ENCODE results near the gene CEP97. TPM values are rescaled to one million over a fixed set of nuclear protein-coding genes. Genes with fewer than 3 reads are reported as not detected.
A peak's percentile ranks its signal among the peaks of the same experiment; 100 is the strongest.

CEP97 gene
- total RNA-seq, 1 donor from 2014 or later: 15.9 TPM

- DNase-seq: peak; percentile 29
Observed at GRCh38 chr3:101813817-101814440, 89.5 kb downstream of the CEP97 start.

GRCh38 chr3:101814835-101815234, 90.4 kb downstream of the CEP97 start:
- DNase-seq: no peak

- DNase-seq: peak; percentile 34
Observed at GRCh38 chr3:101816215-101817149, 92.1 kb downstream of the CEP97 start.

GRCh38 chr3:101817992-101818391, 93.6 kb downstream of the CEP97 start:
- DNase-seq: no peak

GRCh38 chr3:101819649-101820206, 95.3 kb downstream of the CEP97 start:
- no peak for DNase-seq

Other genes starting within 250 kb of the CEP97 start
- 41.3 TPM for gene SENP7, start 211.4 kb upstream of the CEP97 start, total RNA-seq
- 33.2 TPM for gene TRMT10C, start 162.7 kb upstream of the CEP97 start, total RNA-seq
- gene PCNP, start 150.4 kb upstream of the CEP97 start, total RNA-seq: 130 TPM
- 32.7 TPM for gene ZBTB11, start 47.5 kb upstream of the CEP97 start, total RNA-seq
- 2,268 TPM for gene RPL24, start 37.9 kb upstream of the CEP97 start, total RNA-seq
- 4.8 TPM for gene NXPE3, start 54.6 kb downstream of the CEP97 start, total RNA-seq
- 29.6 TPM for gene NFKBIZ, start 124.9 kb downstream of the CEP97 start, total RNA-seq

All from skin of body (tissue), 2 donors.